Measurements from ENCODE around the gene FYN.

DNA sequence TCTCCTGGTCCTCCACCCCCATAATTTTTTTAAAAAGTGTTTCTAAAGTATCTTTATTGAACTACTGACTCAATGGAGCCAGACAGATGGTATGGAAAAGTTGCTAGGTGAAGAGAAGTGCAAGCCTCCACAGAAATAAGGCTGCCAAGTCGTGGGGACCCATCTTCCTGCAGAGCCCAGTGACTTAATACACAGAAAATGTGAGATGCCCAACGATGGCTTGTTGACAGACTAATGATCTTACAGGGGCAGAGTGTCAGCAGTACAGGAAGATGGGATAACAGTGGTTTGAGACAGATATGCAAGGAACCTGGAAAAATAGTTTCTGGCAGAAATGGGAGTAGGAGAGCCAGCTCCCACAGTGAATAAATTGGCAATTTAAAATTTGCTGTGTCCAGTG is 43.3 kb downstream of the FYN start:
- TF ChIP-seq SIN3A (IDR thresholded peaks at IDR 0.05; ENCODE audit: low read depth) (no peak), EZH2 (IDR thresholded peaks at IDR 0.05) (no peak), POLR2A (IDR thresholded peaks at IDR 0.05; ENCODE audit: borderline replicate concordance, extremely low read depth, insufficient read depth, insufficient read length) (no peak), EZH2phosphoT487 (IDR thresholded peaks at IDR 0.05; ENCODE audit: borderline replicate concordance) (no peak)
- TF ChIP-seq, protein P1, sequence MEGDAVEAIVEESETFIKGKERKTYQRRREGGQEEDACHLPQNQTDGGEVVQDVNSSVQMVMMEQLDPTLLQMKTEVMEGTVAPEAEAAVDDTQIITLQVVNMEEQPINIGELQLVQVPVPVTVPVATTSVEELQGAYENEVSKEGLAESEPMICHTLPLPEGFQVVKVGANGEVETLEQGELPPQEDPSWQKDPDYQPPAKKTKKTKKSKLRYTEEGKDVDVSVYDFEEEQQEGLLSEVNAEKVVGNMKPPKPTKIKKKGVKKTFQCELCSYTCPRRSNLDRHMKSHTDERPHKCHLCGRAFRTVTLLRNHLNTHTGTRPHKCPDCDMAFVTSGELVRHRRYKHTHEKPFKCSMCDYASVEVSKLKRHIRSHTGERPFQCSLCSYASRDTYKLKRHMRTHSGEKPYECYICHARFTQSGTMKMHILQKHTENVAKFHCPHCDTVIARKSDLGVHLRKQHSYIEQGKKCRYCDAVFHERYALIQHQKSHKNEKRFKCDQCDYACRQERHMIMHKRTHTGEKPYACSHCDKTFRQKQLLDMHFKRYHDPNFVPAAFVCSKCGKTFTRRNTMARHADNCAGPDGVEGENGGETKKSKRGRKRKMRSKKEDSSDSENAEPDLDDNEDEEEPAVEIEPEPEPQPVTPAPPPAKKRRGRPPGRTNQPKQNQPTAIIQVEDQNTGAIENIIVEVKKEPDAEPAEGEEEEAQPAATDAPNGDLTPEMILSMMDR (IDR thresholded peaks at IDR 0.05 in 2 of 3, conservative IDR thresholded peaks at IDR 0.05 in 1 of 3; ENCODE audit: borderline replicate concordance in 1 of 3, insufficient read depth in 1 of 3, low read depth in 2 of 3, low read length in 2 of 3), result no peak
